ENCODE data around the gene ZMYM2. TPM values are rescaled to one million over a fixed set of nuclear protein-coding genes. Genes with fewer than 3 reads are reported as not detected.
A peak's percentile ranks its signal among the peaks of the same experiment; 100 is the strongest.

The ZMYM2 gene
- total RNA-seq, 1 donor from 2014 or later, result 41.5 TPM

DNA sequence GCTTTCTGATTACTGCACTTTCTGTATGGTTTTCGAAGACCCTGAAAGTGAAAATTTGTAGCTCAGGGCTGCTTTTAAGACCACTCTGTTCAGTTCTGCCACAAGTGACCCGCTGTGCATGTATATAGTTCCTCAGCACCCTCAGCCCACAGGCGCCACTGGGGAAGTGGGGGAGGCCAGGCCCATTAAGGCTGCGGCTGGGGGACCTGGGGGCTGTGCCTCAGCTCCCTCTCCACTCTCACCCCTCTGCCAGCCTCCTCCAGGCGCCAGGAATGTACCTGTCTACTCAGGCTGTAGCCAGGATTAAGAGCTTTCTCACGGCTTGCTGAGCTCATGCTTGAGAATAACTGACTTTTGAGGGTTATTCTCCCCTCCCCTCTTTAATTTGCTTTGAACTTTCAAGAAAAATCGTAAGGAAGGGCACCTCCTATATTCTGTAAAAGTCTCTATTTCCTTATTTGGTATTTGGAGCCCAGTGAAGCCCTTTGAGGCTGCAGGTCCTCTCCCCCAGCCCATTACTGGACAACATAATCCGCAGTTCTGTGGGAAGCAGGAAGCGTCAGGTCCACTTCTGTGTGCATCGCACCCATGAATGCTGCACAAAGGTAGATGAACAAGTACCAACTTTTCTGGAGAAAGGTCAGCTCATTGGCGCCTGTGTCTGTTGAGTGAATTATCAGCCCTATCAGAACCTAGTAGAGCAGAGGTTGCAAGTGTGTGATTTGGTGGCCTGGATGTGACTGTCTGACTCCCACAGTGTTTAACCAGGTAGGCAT is 172.7 kb downstream of the ZMYM2 start:
- DNase-seq (ENCODE audit: low read depth in 2 of 2), result no peak

DNA sequence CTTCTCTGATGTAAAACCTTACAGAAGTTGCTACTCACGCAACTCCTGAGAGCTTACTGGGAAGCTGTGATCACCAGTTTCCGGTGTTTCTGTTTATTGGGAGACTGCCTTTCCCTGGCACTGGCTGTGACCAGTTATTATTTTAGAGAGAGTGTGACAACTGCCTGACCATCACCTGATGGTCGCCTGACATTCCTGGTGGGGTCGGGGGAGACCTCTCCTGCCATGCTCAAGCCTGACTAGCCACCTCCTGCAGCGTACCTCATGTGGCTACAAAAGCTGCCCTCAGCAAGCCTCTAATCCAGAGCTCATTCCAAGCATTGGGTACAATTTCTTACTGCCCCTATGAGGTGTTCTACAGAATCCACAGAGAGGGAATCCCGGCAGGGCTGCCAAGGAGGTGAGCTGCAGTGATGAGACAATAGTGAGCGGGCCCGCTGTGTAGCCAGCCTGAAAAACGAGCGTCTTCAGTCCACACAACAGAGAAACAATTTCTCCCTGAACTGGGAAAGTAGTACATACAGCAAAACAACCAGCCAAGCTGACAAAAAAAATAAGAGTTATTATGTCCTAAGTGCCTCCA is 173.6 kb downstream of the ZMYM2 start:
- no peak for DNase-seq (ENCODE audit: low read depth in 2 of 2)

DNA sequence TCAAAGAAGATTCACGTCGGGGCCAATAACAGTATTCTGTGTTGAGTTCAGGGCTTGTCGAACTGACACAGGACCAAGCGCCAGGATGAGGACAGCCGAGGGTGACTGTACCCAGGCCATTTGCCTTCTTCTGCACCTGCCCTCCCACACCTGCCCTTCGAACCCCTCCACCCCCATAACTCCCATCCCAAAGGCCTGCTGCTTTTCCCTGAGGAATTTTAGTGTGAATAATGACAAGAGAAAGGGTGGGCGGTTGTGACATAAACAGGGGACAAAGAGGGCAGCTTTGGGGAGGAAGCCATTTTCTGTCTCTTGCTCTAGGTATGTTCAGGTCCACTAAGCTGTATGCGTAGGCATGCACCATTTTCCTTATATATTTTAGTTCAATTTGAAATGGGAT is 176.2 kb downstream of the ZMYM2 start:
- DNase-seq (ENCODE audit: low read depth in 2 of 2), result no peak

DNA sequence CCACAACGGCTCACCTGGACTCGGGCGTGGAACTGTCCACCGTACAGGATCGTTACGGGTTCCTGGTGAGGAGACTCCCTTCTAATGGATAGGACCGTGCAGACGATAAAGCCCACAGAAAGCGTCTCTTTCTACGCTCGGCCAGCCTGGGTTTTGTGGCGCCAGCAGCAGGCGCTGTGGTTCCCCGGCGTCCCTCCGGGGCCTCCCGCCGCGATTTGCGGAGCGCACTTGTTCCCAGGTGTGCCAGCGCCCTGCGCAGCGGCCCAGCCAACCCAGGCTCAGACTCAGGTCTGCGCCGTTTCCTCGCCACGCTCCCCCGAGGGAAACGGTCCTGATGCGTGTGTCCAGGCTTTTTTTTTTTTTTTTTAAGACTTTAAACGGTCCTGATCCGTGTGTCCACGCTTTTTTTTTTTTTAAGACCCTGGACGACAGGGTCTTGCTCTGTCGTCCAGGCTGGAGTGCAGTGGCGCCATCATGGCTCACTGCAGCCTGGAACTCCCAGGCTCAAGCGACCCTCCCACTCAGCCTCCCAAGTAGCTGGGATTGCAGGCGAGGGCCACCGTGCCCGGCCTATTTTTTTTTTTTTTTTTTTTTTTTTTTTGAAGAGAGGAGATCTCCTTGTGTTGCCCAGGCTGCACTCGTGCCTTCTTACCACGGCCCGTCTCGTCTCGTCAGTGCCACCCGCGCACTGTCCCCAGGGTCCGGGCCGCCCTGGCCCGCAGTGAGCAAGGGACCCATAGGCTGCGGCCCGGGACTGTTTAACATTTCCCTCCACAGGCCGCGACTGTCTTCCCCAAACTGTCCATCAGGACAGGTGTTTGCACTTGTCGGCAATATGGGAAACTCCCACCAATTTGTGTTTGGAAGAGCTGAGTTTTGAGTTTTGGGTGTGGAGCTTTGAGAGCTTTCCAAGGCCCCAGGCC is 178.5 kb downstream of the ZMYM2 start:
- DNase-seq (ENCODE audit: low read depth in 2 of 2), result peak; percentile 17 to 50

DNA sequence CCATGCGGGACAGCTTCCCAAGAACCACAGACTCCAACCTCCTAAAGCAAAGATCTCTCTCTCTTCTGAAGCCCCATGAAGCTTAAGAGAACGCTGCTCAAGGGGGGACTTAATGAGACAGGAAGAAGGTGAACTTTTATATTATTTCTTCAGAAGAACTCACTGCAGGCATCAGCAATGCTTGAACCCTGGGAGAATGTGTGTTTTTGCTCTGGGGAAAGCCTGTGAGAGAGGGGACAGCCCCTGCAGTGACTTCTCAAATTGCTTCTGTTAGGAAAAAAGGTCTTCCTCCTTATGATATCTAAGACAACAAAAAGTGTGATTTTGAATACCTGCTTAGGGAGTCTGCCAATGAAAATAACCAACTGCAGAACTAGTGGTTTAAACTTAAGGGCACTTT is 179.3 kb downstream of the ZMYM2 start:
- no peak for DNase-seq (ENCODE audit: low read depth in 2 of 2)

DNA sequence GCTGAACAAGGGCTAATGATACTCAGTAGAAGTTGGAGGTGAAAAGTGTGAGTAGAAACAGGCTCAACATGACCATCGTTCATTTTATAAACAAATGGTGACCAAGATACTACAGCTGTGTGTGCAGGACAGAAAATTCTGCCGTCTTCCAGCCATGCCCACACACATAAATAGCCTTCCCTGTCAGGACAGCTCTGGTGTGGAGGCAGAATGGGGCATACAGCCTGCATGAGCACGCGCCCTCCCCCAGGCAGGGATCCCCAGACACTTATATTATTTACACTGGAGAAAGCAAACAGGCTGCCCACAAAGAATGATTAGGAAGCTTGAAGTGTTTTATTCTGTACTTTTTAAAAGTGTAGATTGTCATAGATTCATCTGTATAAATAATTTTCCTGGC is 182.0 kb downstream of the ZMYM2 start:
- no peak for DNase-seq (ENCODE audit: low read depth in 2 of 2)

Other genes with a start within 250 kb of the ZMYM2 start
- 46.6 and 53.6 TPM in 2 replicates for gene PSPC1, start 175.8 kb upstream of the ZMYM2 start, total RNA-seq
- 8.3 and 8.5 TPM in 2 replicates for gene ZMYM5, start 95.1 kb upstream of the ZMYM2 start, total RNA-seq
- gene GJA3, start 202.3 kb downstream of the ZMYM2 start, total RNA-seq, result under 0.01 TPM in 1 of 2 replicates, not detected in the other
- gene GJB2, start 234.2 kb downstream of the ZMYM2 start, total RNA-seq, result not detected in 2 replicates